GM12878 (cell line): ENCODE measurements around the gene ZNF267. TPM values are rescaled to one million over a fixed set of nuclear protein-coding genes. Genes with fewer than 3 reads are reported as not detected.

Experiments
- ATAC-seq: fragments of 200-7000 bp; cut with Tn5 transposase; 3 replicates; pipeline ENCODE4 v1.9.1; 2020; ENCODE audit warnings: mild to moderate bottlenecking, moderate library complexity
- BruUV-seq: library from RNA; stranded (reverse); fragments of 400-500 nt; replicated peaks from 2 replicates; lab custom pipeline; 2021; lab: Mats Ljungman, UMichigan
- CTCF ChIA-PET: fragments of 300-600 bp; sonication (Branson Sonifier 250); formaldehyde crosslinking; extraction: SDS; loops from one replicate; lab custom pipeline; 2021; ENCODE audit warnings: inconsistent platforms; lab: Yijun Ruan, JAX
- POLR2A ChIA-PET: fragments of 350-600 bp; formaldehyde crosslinking; extraction: SDS; loops from one replicate; lab custom pipeline; 2021; ENCODE audit warnings: inconsistent platforms; lab: Charles Lee
- RAD21 ChIA-PET: fragments of 300-600 bp; sonication (Branson Sonifier 250); formaldehyde crosslinking; loops from one replicate; lab custom pipeline; 2023; ENCODE audit warnings: antibody characterized with exemption; ENCODE audit not compliant: unreplicated experiment; lab: Charles Lee
- SMC1A ChIA-PET: fragments of 300-600 bp; sonication (Branson Sonifier 250); formaldehyde crosslinking; loops from one replicate; lab custom pipeline; 2023; ENCODE audit not compliant: unreplicated experiment, uncharacterized antibody; lab: Charles Lee
- DNase-seq: peaks from one replicate; pipeline ENCODE4 v3.0.0-alpha.2; 2011; ENCODE audit warnings: low read depth, low spot score
- FAIRE-seq: peaks from 3 replicates; lab custom pipeline; 2011; peaks lifted over from hg19 to GRCh38; lab: Jason Lieb, UNC
- H2AFZ ChIP-seq: 2 replicates; pipeline ENCODE4 v1.6.0; 2011; ENCODE audit warnings: low read depth, low read length, control low read depth; ENCODE audit not compliant: control insufficient read depth
- H3K27ac ChIP-seq: 2 replicates; pipeline ENCODE4 v1.5.1; 2011; ENCODE audit warnings: control low read depth; ENCODE audit not compliant: control insufficient read depth, insufficient read depth
- H3K27me3 ChIP-seq, 2 experiments: replicated peaks in 1 of 2; 2 replicates each; pipeline versions ENCODE4 v1.6.0 to v1.6.1; 2011; ENCODE audit warnings: low read length in 1 of 2; ENCODE audit not compliant: control insufficient read depth in 2 of 2, insufficient read depth in 2 of 2
- H3K36me3 ChIP-seq, 2 experiments: 2 replicates each; pipeline ENCODE4 v1.5.1; 2011; ENCODE audit warnings: low read length in 1 of 2; ENCODE audit not compliant: control insufficient read depth in 2 of 2, insufficient read depth in 2 of 2
- H3K4me1 ChIP-seq: 2 replicates; pipeline ENCODE4 v1.6.1; 2011; ENCODE audit warnings: mild to moderate bottlenecking, low read length, moderate library complexity, mixed read lengths; ENCODE audit not compliant: control insufficient read depth, insufficient read depth
- H3K4me2 ChIP-seq: 2 replicates; pipeline ENCODE4 v1.6.0; 2011; ENCODE audit warnings: control low read depth; ENCODE audit not compliant: control insufficient read depth, insufficient read depth
- H3K4me3 ChIP-seq: fragments of 200-600 bp; sonication (generic); 2 replicates; pipeline ENCODE4 v1.5.1; 2016
- H3K79me2 ChIP-seq: 2 replicates; pipeline ENCODE4 v1.6.0; 2011; ENCODE audit warnings: low read length; ENCODE audit not compliant: control insufficient read depth, insufficient read depth
- H3K9ac ChIP-seq: 2 replicates; pipeline ENCODE4 v1.8.0; 2011; ENCODE audit warnings: low read length, control low read depth, mixed read lengths; ENCODE audit not compliant: control insufficient read depth, insufficient read depth
- H3K9me3 ChIP-seq: replicated peaks from 3 replicates; pipeline ENCODE4 v1.5.1; 2011; ENCODE audit warnings: mild to moderate bottlenecking, low read length; ENCODE audit not compliant: control insufficient read depth, insufficient read depth
- H4K20me1 ChIP-seq: 2 replicates; pipeline ENCODE4 v1.6.0; 2011; ENCODE audit not compliant: control insufficient read depth, insufficient read depth
- CUX1 ChIP-seq: IDR thresholded peaks from 2 replicates; pipeline ENCODE4 v1.6.1; 2012; ENCODE audit warnings: improper control_type of control experiment, low read depth, low read length; ENCODE audit not compliant: insufficient replicate concordance
- NFXL1 ChIP-seq: fragments of 450-650 bp; IDR thresholded peaks from 2 replicates; pipeline ENCODE4 v1.6.1; 2017; ENCODE audit warnings: antibody characterized with exemption, mild to moderate bottlenecking, borderline replicate concordance
- NR2F1 ChIP-seq: fragments of 450-650 bp; conservative IDR thresholded peaks from 2 replicates; pipeline ENCODE4 v1.6.1; 2017; ENCODE audit warnings: mild to moderate bottlenecking
- PKNOX1 ChIP-seq: fragments of 450-650 bp; IDR thresholded peaks from 2 replicates; pipeline ENCODE4 v1.6.1; 2016; ENCODE audit warnings: mild to moderate bottlenecking
- POLR2AphosphoS5 ChIP-seq: IDR thresholded peaks from 2 replicates; pipeline ENCODE4 v1.6.1; 2011; ENCODE audit warnings: mild to moderate bottlenecking, low read length, inconsistent platforms
- SIX5 ChIP-seq: IDR thresholded peaks from 2 replicates; pipeline ENCODE4 v1.6.1; 2011; ENCODE audit warnings: mild to moderate bottlenecking, low read depth, low read length, moderate library complexity; ENCODE audit not compliant: severe bottlenecking
- SP1 ChIP-seq: IDR thresholded peaks from one replicate; pipeline ENCODE4 v1.6.1; 2011; ENCODE audit warnings: low read depth, low read length
- YY1 ChIP-seq: IDR thresholded peaks from 2 replicates; pipeline ENCODE4 v1.6.1; 2011; ENCODE audit warnings: low read depth, mild to moderate bottlenecking, low read length
- ZBED1 ChIP-seq: IDR thresholded peaks from 2 replicates; pipeline ENCODE4 v1.6.1; 2016; ENCODE audit warnings: borderline replicate concordance
- ZNF207 ChIP-seq: fragments of 450-650 bp; IDR thresholded peaks from 2 replicates; pipeline ENCODE4 v1.6.1; 2014; ENCODE audit warnings: antibody characterized with exemption, mild to moderate bottlenecking, borderline replicate concordance
- WGBS: methylation state at CpG from one replicate; pipeline ENCODE4 v1.1.6; 2016; ENCODE audit warnings: low lambda C conversion rate; ENCODE audit not compliant: insufficient replicate concordance, insufficient coverage; ENCODE audit errors: missing lambda C conversion rate; 5-methylcytosine and 5-hydroxymethylcytosine counted together
- in situ Hi-C: fragments of 300-500 bp; cut with MboI; formaldehyde crosslinking; loops from 9 replicates; pipeline ENCODE4 v1.14.3; 2018; ENCODE audit warnings: mixed read lengths
- intact Hi-C: fragments of 100-400 bp; cut with micrococcal nuclease; formaldehyde crosslinking; loops from one replicate; pipeline ENCODE4 v1.14.2; 2022; ENCODE audit not compliant: unreplicated experiment
- polyA plus RNA-seq, 11 experiments: library from polyadenylated mRNA; depleted of rRNA in 4 of 11; unstranded in 6 of 11; stranded (reverse) in 5 of 11; fragments of >200 nt; fragmentation: Nextera tagmentation in 4 of 11; fragmentation: Illumina TruSeq in 1 of 11; extraction: Ambion mirVana in 4 of 11; extraction: Trizol in 1 of 11; gene quantifications; 1 replicate in 1 of 11; 2 replicates in 10 of 11; pipeline versions ENCODE4 v1.2.1 to v1.2.3, GENCODE V29; 2011 to 2016; ENCODE audit warnings: inconsistent platforms in 2 of 11, missing spikeins in 2 of 11, low read depth in 1 of 11
- total RNA-seq, 4 experiments: library from RNA; depleted of rRNA in 3 of 4; stranded (reverse); fragments of >200 nt in 3 of 4; fragmentation: Illumina TruSeq in 1 of 4; extraction: Trizol in 1 of 4; gene quantifications; 2 replicates each; pipeline versions ENCODE4 v1.2.1 to v1.2.3, GENCODE V29; 2013 to 2021
- TF ChIP-seq, protein P1 (sequence below): fragments of 450-650 bp; IDR thresholded peaks from 2 replicates; pipeline ENCODE4 v1.6.1; 2018; ENCODE audit warnings: mild to moderate bottlenecking, low read depth, moderate library complexity; ENCODE audit not compliant: partially characterized antibody

Gene ZNF267
- total and polyA plus RNA-seq, 10 of the 15 experiments (the other 5 are each of a cell fraction or from before 2014, with no cell fraction given): 16.3 to 54.6 (median 29.6) TPM

DNA sequence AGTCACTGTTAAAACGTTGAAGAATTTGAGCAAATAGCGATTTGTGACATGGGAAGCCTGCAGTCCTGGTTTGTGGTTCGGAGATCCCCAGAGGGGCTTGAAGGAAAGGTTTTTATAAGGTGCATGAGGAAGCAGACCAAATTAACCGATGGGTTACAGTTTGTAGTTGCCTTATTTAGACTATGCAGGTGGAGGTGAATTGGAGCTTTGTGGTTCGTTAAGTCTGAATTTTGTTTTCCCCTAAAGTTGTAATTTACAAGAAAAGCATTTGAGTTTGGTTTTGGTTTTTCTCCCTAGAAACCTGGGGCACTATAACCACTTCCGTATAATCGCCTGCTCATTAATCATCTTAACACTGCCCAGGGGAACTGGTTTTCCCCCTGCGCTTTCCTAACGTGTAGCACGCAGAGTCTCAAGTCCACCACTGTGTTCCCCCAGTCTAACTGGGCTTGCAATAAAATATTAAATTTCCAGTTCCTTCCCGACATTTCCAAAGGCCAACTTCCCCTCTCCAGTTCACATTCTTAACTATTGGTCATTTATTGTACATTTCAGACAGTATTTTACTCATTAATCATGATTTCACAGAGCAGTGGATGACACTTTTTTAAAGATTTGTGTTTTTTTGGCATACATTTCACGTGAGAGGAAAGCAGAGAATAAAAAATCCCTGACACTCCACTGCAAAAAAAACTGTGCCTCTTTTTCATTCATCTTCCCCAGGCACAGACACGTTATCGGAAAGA, 932 bp downstream of the ZNF267 start (continued):
- TF ChIP-seq SIX5 (no peak), SP1 (peak; percentile 50), YY1 (no peak), NFXL1 (no peak), ZNF207 (no peak)
- TF ChIP-seq, protein P1, sequence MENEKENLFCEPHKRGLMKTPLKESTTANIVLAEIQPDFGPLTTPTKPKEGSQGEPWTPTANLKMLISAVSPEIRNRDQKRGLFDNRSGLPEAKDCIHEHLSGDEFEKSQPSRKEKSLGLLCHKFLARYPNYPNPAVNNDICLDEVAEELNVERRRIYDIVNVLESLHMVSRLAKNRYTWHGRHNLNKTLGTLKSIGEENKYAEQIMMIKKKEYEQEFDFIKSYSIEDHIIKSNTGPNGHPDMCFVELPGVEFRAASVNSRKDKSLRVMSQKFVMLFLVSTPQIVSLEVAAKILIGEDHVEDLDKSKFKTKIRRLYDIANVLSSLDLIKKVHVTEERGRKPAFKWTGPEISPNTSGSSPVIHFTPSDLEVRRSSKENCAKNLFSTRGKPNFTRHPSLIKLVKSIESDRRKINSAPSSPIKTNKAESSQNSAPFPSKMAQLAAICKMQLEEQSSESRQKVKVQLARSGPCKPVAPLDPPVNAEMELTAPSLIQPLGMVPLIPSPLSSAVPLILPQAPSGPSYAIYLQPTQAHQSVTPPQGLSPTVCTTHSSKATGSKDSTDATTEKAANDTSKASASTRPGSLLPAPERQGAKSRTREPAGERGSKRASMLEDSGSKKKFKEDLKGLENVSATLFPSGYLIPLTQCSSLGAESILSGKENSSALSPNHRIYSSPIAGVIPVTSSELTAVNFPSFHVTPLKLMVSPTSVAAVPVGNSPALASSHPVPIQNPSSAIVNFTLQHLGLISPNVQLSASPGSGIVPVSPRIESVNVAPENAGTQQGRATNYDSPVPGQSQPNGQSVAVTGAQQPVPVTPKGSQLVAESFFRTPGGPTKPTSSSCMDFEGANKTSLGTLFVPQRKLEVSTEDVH: peak; percentile 43

DNA sequence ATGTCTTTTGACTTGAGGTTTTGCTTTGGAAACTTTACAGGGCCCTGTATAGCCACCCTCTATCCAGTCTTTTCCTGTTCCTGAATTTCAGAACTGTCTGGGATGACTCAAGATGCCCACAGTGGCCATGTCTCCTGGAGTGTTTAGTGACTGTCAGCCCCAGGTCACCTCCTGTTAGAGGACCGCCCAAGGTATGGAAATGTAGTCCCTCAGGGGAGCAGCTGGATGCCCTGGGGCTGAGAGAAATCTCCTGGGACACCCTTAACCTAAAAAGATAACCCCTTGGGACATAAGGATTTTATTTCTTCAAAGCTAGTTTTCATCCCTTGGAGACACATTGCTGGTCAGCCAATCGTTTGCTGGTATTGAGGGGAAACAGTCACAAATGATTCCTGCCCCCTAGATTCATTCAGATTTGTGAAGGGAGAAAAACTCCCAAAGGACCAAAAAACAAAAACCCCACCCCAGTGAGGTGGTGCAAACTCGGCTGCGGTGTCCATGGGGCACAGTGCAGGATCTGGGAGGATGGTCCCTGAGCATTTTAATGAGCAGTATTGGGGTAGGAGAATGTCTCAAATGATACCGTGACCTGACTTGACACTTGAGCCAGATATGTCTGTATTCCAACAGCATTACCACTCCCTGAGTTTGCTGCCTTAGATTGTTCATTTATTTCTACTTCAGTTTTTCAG, 1.7 kb downstream of the ZNF267 start:
- peaks cover 69% of the 10 kb centered on the region for H3K79me2 ChIP-seq
- DNase-seq (no peak), FAIRE-seq (no peak), ATAC-seq (peak; percentile 19)
- peaks cover 6% of the 10 kb centered on the region for H3K9me3 ChIP-seq
- ChIA-PET SMC1A (interaction anchor here (2.0 to 2.4 kb wide), 2 partner anchors 367 to 415 kb away, joined by 4 to 11 read pairs; partner anchors contain the start of genes ARMC5 and RUSF1), CTCF (interaction anchor here (1.0 kb wide), 1 partner anchor 16 kb away, joined by 3 read pairs; no protein-coding TSS in a partner anchor), POLR2A (interaction anchor here (2.3 kb wide), 2 partner anchors 174 to 415 kb away, joined by 7 to 9 read pairs; partner anchors contain the start of gene ARMC5), RAD21 (no interaction called here)
- H3K4me2 ChIP-seq: peak overlapping the region; percentile 77
- 9% methylated on average over 5 of the region's 5 CpGs for WGBS
- H3K27ac ChIP-seq: peak overlapping the region; percentile 99
- intact Hi-C loops (loop anchor here (10.0 kb wide), 4 partner anchors 520 to 920 kb away; partner anchors contain the start of genes FUS, ITGAX, KAT8 and SETD1A), in situ Hi-C loops (loop anchor here (10.0 to 25.0 kb wide), 11 partner anchors 60 to 1788 kb away; partner anchors contain the start of genes CFAP119, FBRS, ITGAL and ITGAX)
- peaks cover 4% of the 10 kb centered on the region; the same call in 1 of the 2 replicates for H4K20me1 ChIP-seq
- BruUV-seq: TSS peak; percentile 58
- H3K36me3 ChIP-seq: peaks cover 1 to 20% of the 10 kb centered on the region in 2 experiments
- peak overlapping the region; percentile 97 for H3K9ac ChIP-seq
- H3K27me3 ChIP-seq: no peaks in the 10 kb centered on the region
- H3K4me1 ChIP-seq: peaks cover 23% of the 10 kb centered on the region
- peak overlapping the region; percentile 94 for H3K4me3 ChIP-seq
- H2AFZ ChIP-seq: no peak overlapping the region
- TF ChIP-seq ZBED1: no peak
- peak; percentile 60 for TF ChIP-seq CUX1
- TF ChIP-seq PKNOX1: no peak
- 0 out of 2 replicates have a peak, but pooled peaks have one; percentile 2 for TF ChIP-seq NR2F1
- peak; percentile 73 for TF ChIP-seq POLR2AphosphoS5
